B cell (primary cell): Measurements from ENCODE around the gene CANX. TPM values are rescaled to one million over a fixed set of nuclear protein-coding genes. Genes with fewer than 3 reads are reported as not detected.
"Not testable (repeated sequence)": the region's sequence is repeated elsewhere in the genome, so short reads cannot be mapped to it uniquely, and the experiment has no call there.

Experiments used
- ATAC-seq: fragments of 200-7000 bp; cut with Tn5 transposase; one replicate; pipeline ENCODE4 v1.10.0; 2021; ENCODE audit warnings: low read depth, mild to moderate bottlenecking, moderate number of reproducible peaks, moderate library complexity
- CTCF ChIA-PET: fragments of 350-600 bp; sonication (Branson Sonifier 250); formaldehyde crosslinking; loops from one replicate; lab custom pipeline; 2021; ENCODE audit warnings: antibody characterized with exemption, inconsistent platforms; lab: Charles Lee
- POLR2A ChIA-PET: fragments of 350-600 bp; sonication (Branson Sonifier 250); formaldehyde crosslinking; loops from one replicate; lab custom pipeline; 2021; ENCODE audit warnings: antibody characterized with exemption; lab: Charles Lee
- DNase-seq: peaks from one replicate; pipeline ENCODE4 v3.0.0; 2013
- H2AFZ ChIP-seq: 2 replicates; pipeline ENCODE4 v1.6.1; 2012; ENCODE audit warnings: mild to moderate bottlenecking, low read depth, low read length; ENCODE audit not compliant: insufficient read depth, poor library complexity, severe bottlenecking
- H3K27ac ChIP-seq, 2 donors: 1 replicate in 1 of 2; 2 replicates in 1 of 2; pipeline ENCODE4 v1.5.1; 2012 to 2013; ENCODE audit warnings: low read length in 2 of 2, mild to moderate bottlenecking in 2 of 2, moderate library complexity in 1 of 2
- H3K27me3 ChIP-seq, 4 experiments: fragments of 200-600 bp in 1 of 4; sonication (generic) in 1 of 4; replicated peaks in 1 of 4; 1 replicate in 2 of 4; 2 replicates in 2 of 4; pipeline versions ENCODE4 v1.6.1 to v1.7.0; 2013 to 2016; ENCODE audit warnings: low read length in 3 of 4, mild to moderate bottlenecking in 2 of 4, mixed read lengths in 1 of 4, moderate library complexity in 1 of 4; ENCODE audit not compliant: insufficient read depth in 4 of 4, control insufficient read depth in 3 of 4; ENCODE audit errors: control extremely low read depth in 1 of 4
- H3K36me3 ChIP-seq, 2 experiments: replicated peaks in 1 of 2; 1 replicate in 1 of 2; 2 replicates in 1 of 2; pipeline versions ENCODE4 v1.6.1 to v1.7.1; 2013; ENCODE audit warnings: low read length in 1 of 2; ENCODE audit not compliant: insufficient read depth in 2 of 2, control insufficient read depth in 1 of 2; ENCODE audit errors: control extremely low read depth in 1 of 2, extremely low read depth in 1 of 2
- H3K4me1 ChIP-seq, 2 donors: fragments of 200-600 bp in 1 of 2; sonication (generic) in 1 of 2; 1 replicate in 1 of 2; 2 replicates in 1 of 2; pipeline versions ENCODE4 v1.5.1 to v1.6.1; 2013 to 2017; ENCODE audit warnings: low read length in 2 of 2; ENCODE audit not compliant: control insufficient read depth in 2 of 2, insufficient read depth in 2 of 2
- H3K4me2 ChIP-seq: replicated peaks from 2 replicates; pipeline ENCODE3; 2012; ENCODE audit warnings: mild to moderate bottlenecking, low read depth, low read length; ENCODE audit not compliant: poor library complexity, severe bottlenecking
- H3K4me3 ChIP-seq, 5 experiments: fragments of 200-600 bp in 1 of 5; sonication (generic) in 1 of 5; 1 replicate in 3 of 5; 2 replicates in 2 of 5; pipeline versions ENCODE4 v1.5.1 to v1.7.0; 2011 to 2016; ENCODE audit warnings: low read length in 4 of 5, mild to moderate bottlenecking in 4 of 5, low read depth in 2 of 5, control low read depth in 1 of 5, moderate library complexity in 1 of 5; ENCODE audit not compliant: insufficient read depth in 1 of 5; ENCODE audit errors: control extremely low read depth in 1 of 5, extremely low read depth in 1 of 5
- H3K79me2 ChIP-seq: fragments of 200-600 bp; sonication (generic); one replicate; pipeline ENCODE4 v1.6.0; 2016; ENCODE audit warnings: low read length; ENCODE audit not compliant: control insufficient read depth, insufficient read depth
- H3K9ac ChIP-seq: fragments of 200-600 bp; sonication (generic); 2 replicates; pipeline ENCODE4 v1.6.1; 2017; ENCODE audit warnings: mild to moderate bottlenecking, low read length, moderate library complexity
- H3K9me3 ChIP-seq, 3 donors: one replicate each; pipeline versions ENCODE4 v1.6.1 to v1.7.1; 2013; ENCODE audit warnings: low read length in 2 of 3; ENCODE audit not compliant: control insufficient read depth in 2 of 3, insufficient read depth in 1 of 3; ENCODE audit errors: control extremely low read depth in 1 of 3
- H4K20me1 ChIP-seq: 2 replicates; pipeline ENCODE4 v1.6.0; 2012; ENCODE audit warnings: mild to moderate bottlenecking, low read length; ENCODE audit not compliant: insufficient read depth, control insufficient read depth, poor library complexity, severe bottlenecking
- H3K27ac Mint-ChIP-seq: one replicate; pipeline ENCODE4 v1.8.0; 2021; ENCODE audit warnings: mixed read lengths
- H3K27me3 Mint-ChIP-seq: one replicate; pipeline ENCODE4 v1.8.0; 2021; ENCODE audit warnings: mixed read lengths
- H3K4me1 Mint-ChIP-seq: one replicate; pipeline ENCODE4 v1.8.0; 2021; ENCODE audit warnings: mixed read lengths
- H3K4me3 Mint-ChIP-seq: one replicate; pipeline ENCODE4 v1.8.0; 2021; ENCODE audit warnings: mixed read lengths
- H3K9me3 Mint-ChIP-seq: one replicate; pipeline ENCODE4 v1.8.0; 2022; ENCODE audit warnings: mixed read lengths; ENCODE audit not compliant: insufficient read depth
- CTCF ChIP-seq: fragments of 200-600 bp; IDR thresholded peaks from one replicate; pipeline ENCODE4 v1.8.0; 2022; ENCODE audit warnings: antibody characterized with exemption, mild to moderate bottlenecking
- EZH2 ChIP-seq: IDR thresholded peaks from 2 replicates; pipeline ENCODE4 v1.6.1; 2012; ENCODE audit warnings: borderline replicate concordance, low read depth, mild to moderate bottlenecking, moderate library complexity, low read length; ENCODE audit not compliant: insufficient read depth, poor library complexity, severe bottlenecking
- WGBS: methylation state at CpG from one replicate; pipeline ENCODE4 v1.1.5; 2013; ENCODE audit warnings: missing lambda C conversion rate; ENCODE audit not compliant: insufficient coverage; 5-methylcytosine and 5-hydroxymethylcytosine counted together
- intact Hi-C: fragments of 100-400 bp; cut with micrococcal nuclease; formaldehyde crosslinking; loops from one replicate; pipeline ENCODE4 v1.10.0; 2022
- polyA plus RNA-seq: library from polyadenylated mRNA; depleted of rRNA; stranded (reverse); fragments of >200 nt; gene quantifications from 2 replicates; pipeline ENCODE4 v1.2.3, GENCODE V29; 2012
- total RNA-seq, 2 donors: library from RNA; stranded (reverse); fragments of 120-200 nt in 1 of 2; gene quantifications; 1 replicate in 1 of 2; 2 replicates in 1 of 2; pipeline versions ENCODE4 v1.2.3 to v1.2.4, GENCODE V29; 2013 to 2022

Gene CANX
- total and polyA plus RNA-seq, 2 donors (not counting 1 experiment from before 2014, with no cell fraction given), result 21.0 to 179 TPM

- no peak within 1 kb of the TSS for H3K27ac ChIP-seq
- H3K79me2 ChIP-seq, result peaks cover 14% of the 10 kb centered on the region
- Mint-ChIP-seq H3K27ac (peak within 1 kb of the TSS; percentile 56), H3K4me3 (peak within 1 kb of the TSS; percentile 74), H3K4me1 (peaks cover 22% of the 10 kb centered on the region), H3K9me3 (no peaks in the 10 kb centered on the region), H3K27me3 (no peaks in the 10 kb centered on the region)
- no peak for TF ChIP-seq CTCF
- TF ChIP-seq EZH2, result no peak
- POLR2A ChIA-PET, result interaction anchor here (0.7 kb wide), 1 partner anchor 135 kb away, joined by 3 read pairs; no protein-coding TSS in a partner anchor
- H3K4me3 ChIP-seq, result no peak within 1 kb of the TSS
- CTCF ChIA-PET, result interaction anchor here (0.7 to 2.1 kb wide), 2 partner anchors 9 to 12 kb away, joined by 4 to 6 read pairs; no protein-coding TSS in a partner anchor
- no peaks in the 10 kb centered on the region for H4K20me1 ChIP-seq
- H3K4me1 ChIP-seq, result peaks cover 7 to 19% of the 10 kb centered on the region in 2 donors
- intact Hi-C loops, result no loop called here
- H2AFZ ChIP-seq, result no peak within 1 kb of the TSS
- 100% methylated on average over 4 of the region's 5 CpGs for WGBS
- H3K4me2 ChIP-seq, result no peak within 1 kb of the TSS
- H3K9ac ChIP-seq, result no peak within 1 kb of the TSS
- no peak for DNase-seq
- no peaks in the 10 kb centered on the region for H3K27me3 ChIP-seq
- no peak for ATAC-seq
- H3K9me3 ChIP-seq, result no peaks in the 10 kb centered on the region
- H3K36me3 ChIP-seq, result no peaks in the 10 kb centered on the region
Observed at GRCh38 chr5:179680780-179681401, 17.9 kb upstream of the CANX start, which contains the start of gene CBY3. TSS of gene CBY3 (minus strand) at chr5:179681034. CDS start at chr5:179680918, 116 bp downstream.

GRCh38 chr5:179689212-179689611 lies 9.6 kb upstream of the CANX start:
- DNase-seq, H2AFZ ChIP-seq, H3K4me1 Mint-ChIP-seq, H3K9me3 ChIP-seq, H3K4me3 Mint-ChIP-seq, H3K27ac Mint-ChIP-seq, H3K4me1 ChIP-seq, H3K27me3 Mint-ChIP-seq, H3K9me3 Mint-ChIP-seq, H3K4me2 ChIP-seq, H3K4me3 ChIP-seq, ATAC-seq, H3K79me2 ChIP-seq, CTCF ChIA-PET, intact Hi-C loops, H3K27me3 ChIP-seq, H4K20me1 ChIP-seq, H3K9ac ChIP-seq, POLR2A ChIA-PET, H3K27ac ChIP-seq, H3K36me3 ChIP-seq: not testable (repeated sequence)
- WGBS, result 76% methylated on average over 3 of the region's 9 CpGs
